ENCODE results near the gene DLG3. TPM values are rescaled to one million over a fixed set of nuclear protein-coding genes. Genes with fewer than 3 reads are reported as not detected.

DLG3 gene
- 0.32 and 1.4 TPM in 2 replicates for total RNA-seq

GRCh38 chrX:70444326-70444945, at the start of gene DLG3:
TSS of gene DLG3 (plus strand) at chrX:70444835. CDS start at chrX:70445202, 367 bp downstream.

DNA sequence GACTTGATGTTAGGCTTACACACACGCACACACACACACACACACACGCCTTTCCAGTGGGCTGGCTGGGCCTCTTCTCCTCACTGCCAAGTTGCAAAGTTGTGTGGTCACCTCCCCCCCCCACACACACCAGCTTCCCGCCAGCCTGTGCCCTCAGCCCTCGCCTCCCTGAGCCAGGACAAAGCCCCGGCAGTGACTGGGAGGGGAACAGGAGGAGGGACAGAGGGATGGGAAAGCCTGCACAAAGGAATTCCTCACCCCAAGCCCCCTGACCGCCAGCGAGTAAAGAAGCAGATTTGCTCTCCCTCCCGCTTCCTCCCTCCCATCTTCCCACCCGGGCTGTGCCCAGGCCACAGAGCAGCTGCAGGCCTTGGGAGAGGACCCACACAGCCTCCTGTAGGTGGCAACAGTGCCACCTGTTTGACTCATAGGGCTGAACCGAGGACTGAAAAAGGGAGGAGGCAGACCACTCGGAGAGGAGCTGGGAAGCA, 21.7 kb upstream of the DLG3 start, which contains the start of gene GDPD2:
TSS of gene GDPD2 (plus strand) at position 464 of the 491 bp plus-strand sequence. CDS start 1,671 bp downstream, outside the sequence.

Other genes starting within 250 kb of the DLG3 start
- not detected in 2 replicates for gene AWAT1, start 210.2 kb upstream of the DLG3 start, total RNA-seq
- gene P2RY4, start 184.6 kb upstream of the DLG3 start, total RNA-seq, result 0.06 TPM in 1 of 2 replicates, not detected in the other
- gene ARR3, start 176.5 kb upstream of the DLG3 start, total RNA-seq, result not detected in 2 replicates
- gene RAB41, start 162.7 kb upstream of the DLG3 start, total RNA-seq, result not detected in 2 replicates
- 30.0 and 31.4 TPM in 2 replicates for gene PDZD11, start 154.9 kb upstream of the DLG3 start, total RNA-seq
- 11.3 and 13.8 TPM in 2 replicates for gene KIF4A, start 154.7 kb upstream of the DLG3 start, total RNA-seq
- not detected in 2 replicates for gene GDPD2, start 21.5 kb upstream of the DLG3 start, total RNA-seq

Measured in bladder microvascular endothelial cell (primary cell).